ENCODE data around the gene LHFPL6. TPM values are rescaled to one million over a fixed set of nuclear protein-coding genes. Genes with fewer than 3 reads are reported as not detected.

Gene LHFPL6
- total and polyA plus RNA-seq, 2 experiments from 2014 or later = 91.2 to 111 TPM

GRCh38 chr13:39418424-39418823 is 184.6 kb downstream of the LHFPL6 start:
- Histone ChIP-seq H3K36me3 (ENCODE audit: low read depth) (no peaks in the 10 kb centered on the region), H3K9me2 (ENCODE audit: insufficient read depth) (no peaks in the 10 kb centered on the region), H3K4me3 (no peak overlapping the region), H2AFZ (no peak overlapping the region), H3K4me2 (ENCODE audit: unreplicated experiment) (no peak overlapping the region), H4K20me1 (ENCODE audit: insufficient read depth) (no peaks in the 10 kb centered on the region), H3K79me2 (ENCODE audit: insufficient read depth) (no peaks in the 10 kb centered on the region), H3K4me1 (ENCODE audit: insufficient read depth) (peaks cover 12% of the 10 kb centered on the region), H3K9me3 (ENCODE audit: low read depth) (no peaks in the 10 kb centered on the region), H3F3A (ENCODE audit: insufficient read depth) (peaks cover 11% of the 10 kb centered on the region; the same call in 1 of the 2 replicates), H3K27ac (no peak overlapping the region), H3K27me3 (replicated peaks; ENCODE audit: insufficient read depth) (no peaks in the 10 kb centered on the region), H3K9ac (no peak overlapping the region)
- in situ Hi-C loops (cut with MboI) = no loop called here
- DNase-seq = no peak
- WGBS, 2 experiments (ENCODE audit: low coverage in 1 of 2, low lambda C conversion rate in 2 of 2, missing lambda C conversion rate in 2 of 2) = 94 to 96% methylated on average over 3 of the region's 3 CpGs
- TF ChIP-seq EZH2 (IDR thresholded peaks at IDR 0.05; ENCODE audit: insufficient read depth, poor library complexity, severe bottlenecking) = no peak
- TF ChIP-seq EZH2phosphoT487 (IDR thresholded peaks at IDR 0.05; ENCODE audit: insufficient read depth, low read depth) = no peak

DNA sequence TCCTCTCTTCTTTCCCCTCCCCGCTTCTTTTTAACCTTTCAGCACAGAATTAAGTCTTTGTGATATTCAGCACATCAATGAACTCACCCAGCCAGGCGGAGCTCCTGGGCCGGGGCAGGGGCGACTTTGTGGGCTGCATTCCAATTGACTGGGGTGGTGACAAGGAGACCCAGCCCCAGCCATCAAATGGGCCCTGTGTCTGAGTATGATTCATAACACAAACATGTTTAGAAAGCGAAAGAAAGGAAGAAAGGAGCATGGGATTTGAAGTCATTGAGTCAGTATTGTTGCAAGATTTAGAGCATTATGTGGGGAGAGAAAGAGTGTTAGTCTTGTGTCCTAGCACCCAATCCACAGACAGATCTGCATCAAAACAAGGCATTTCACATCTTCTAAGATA is 185.3 kb downstream of the LHFPL6 start:
- Histone ChIP-seq H3F3A (ENCODE audit: insufficient read depth) (peaks cover 11% of the 10 kb centered on the region; the same call in 1 of the 2 replicates), H3K4me2 (ENCODE audit: unreplicated experiment) (peak overlapping the region; percentile 48), H2AFZ (peak overlapping the region; percentile 19), H3K9me2 (ENCODE audit: insufficient read depth) (no peaks in the 10 kb centered on the region), H4K20me1 (ENCODE audit: insufficient read depth) (no peaks in the 10 kb centered on the region), H3K36me3 (ENCODE audit: low read depth) (no peaks in the 10 kb centered on the region), H3K4me3 (peak overlapping the region; percentile 47), H3K79me2 (ENCODE audit: insufficient read depth) (no peaks in the 10 kb centered on the region), H3K9ac (no peak overlapping the region), H3K27ac (0 out of 2 replicates have a peak overlapping the region, but pooled peaks have one; percentile 9), H3K27me3 (replicated peaks; ENCODE audit: insufficient read depth) (no peaks in the 10 kb centered on the region), H3K9me3 (ENCODE audit: low read depth) (no peaks in the 10 kb centered on the region), H3K4me1 (ENCODE audit: insufficient read depth) (peaks cover 12% of the 10 kb centered on the region)
- in situ Hi-C loops (cut with MboI) = no loop called here
- 34 to 40% methylated on average over 5 of the region's 5 CpGs for WGBS, 2 experiments (ENCODE audit: low coverage in 1 of 2, low lambda C conversion rate in 2 of 2, missing lambda C conversion rate in 2 of 2)
- no peak for TF ChIP-seq EZH2phosphoT487 (IDR thresholded peaks at IDR 0.05; ENCODE audit: insufficient read depth, low read depth)
- TF ChIP-seq EZH2 (IDR thresholded peaks at IDR 0.05; ENCODE audit: insufficient read depth, poor library complexity, severe bottlenecking) = no peak
- DNase-seq = peak; percentile 63

GRCh38 chr13:39417131-39417530 is 185.9 kb downstream of the LHFPL6 start:
- H3K27me3 ChIP-seq (replicated peaks; ENCODE audit: insufficient read depth) = no peaks in the 10 kb centered on the region
- in situ Hi-C loops (cut with MboI) = no loop called here
- H3F3A ChIP-seq (ENCODE audit: insufficient read depth) = peaks cover 11% of the 10 kb centered on the region; the same call in 1 of the 2 replicates
- no peaks in the 10 kb centered on the region for H3K79me2 ChIP-seq (ENCODE audit: insufficient read depth)
- no peak overlapping the region for H3K9ac ChIP-seq
- H3K9me3 ChIP-seq (ENCODE audit: low read depth) = no peaks in the 10 kb centered on the region
- no peaks in the 10 kb centered on the region for H3K36me3 ChIP-seq (ENCODE audit: low read depth)
- peak; percentile 22 for DNase-seq
- TF ChIP-seq EZH2 (IDR thresholded peaks at IDR 0.05; ENCODE audit: insufficient read depth, poor library complexity, severe bottlenecking) (no peak), EZH2phosphoT487 (IDR thresholded peaks at IDR 0.05; ENCODE audit: insufficient read depth, low read depth) (no peak)
- peak overlapping the region; percentile 19 for H2AFZ ChIP-seq
- H3K9me2 ChIP-seq (ENCODE audit: insufficient read depth) = no peaks in the 10 kb centered on the region
- H4K20me1 ChIP-seq (ENCODE audit: insufficient read depth) = no peaks in the 10 kb centered on the region
- H3K4me3 ChIP-seq = peak overlapping the region; percentile 47
- 52 to 60% methylated on average over 5 of the region's 5 CpGs for WGBS, 2 experiments (ENCODE audit: low coverage in 1 of 2, low lambda C conversion rate in 2 of 2, missing lambda C conversion rate in 2 of 2)
- H3K4me2 ChIP-seq (ENCODE audit: unreplicated experiment) = no peak overlapping the region
- 0 out of 2 replicates have a peak overlapping the region, but pooled peaks have one; percentile 9 for H3K27ac ChIP-seq
- H3K4me1 ChIP-seq (ENCODE audit: insufficient read depth) = peaks cover 12% of the 10 kb centered on the region

DNA sequence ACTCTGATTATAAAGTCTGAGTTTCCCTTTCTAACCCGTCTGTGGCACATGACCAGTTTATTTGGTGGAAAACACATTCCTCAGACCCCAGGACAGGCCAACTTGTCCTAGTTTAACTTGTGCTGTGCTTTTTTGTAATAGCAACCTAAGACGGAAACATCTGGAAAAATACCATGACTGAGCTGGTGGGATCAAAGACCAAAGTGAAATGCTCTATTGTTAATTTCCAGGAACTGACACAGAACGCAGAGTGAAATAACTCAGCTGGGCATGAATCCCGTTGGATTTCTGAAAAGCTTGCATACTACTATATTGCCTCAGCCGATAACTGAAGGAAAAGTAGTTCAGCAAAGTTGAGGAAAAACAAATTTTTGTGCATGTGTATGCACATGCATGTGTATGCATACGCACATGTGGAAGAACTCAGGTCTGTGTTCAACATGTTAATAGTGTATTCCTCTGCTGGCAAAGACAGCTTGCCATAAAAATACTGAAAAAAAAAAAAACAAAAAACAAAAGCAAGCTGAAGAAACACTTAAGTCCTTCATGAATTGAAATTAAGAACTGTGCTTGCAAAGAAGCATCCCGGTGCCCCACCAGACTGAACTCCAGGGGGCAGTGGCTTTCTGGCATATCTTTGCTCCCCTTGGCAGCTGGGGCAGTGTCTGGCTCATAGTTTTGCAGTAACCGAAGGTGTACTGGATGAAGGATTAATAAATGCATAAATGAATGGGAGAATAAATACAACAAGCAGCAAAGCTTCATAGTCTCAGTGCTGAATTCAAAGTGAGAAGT is 187.8 kb downstream of the LHFPL6 start:
- WGBS, 2 experiments (ENCODE audit: low coverage in 1 of 2, low lambda C conversion rate in 2 of 2, missing lambda C conversion rate in 2 of 2) = 27 to 28% methylated on average over 8 of the region's 8 CpGs
- Histone ChIP-seq H3K4me1 (ENCODE audit: insufficient read depth) (peaks cover 23% of the 10 kb centered on the region), H3K27me3 (replicated peaks; ENCODE audit: insufficient read depth) (no peaks in the 10 kb centered on the region), H3F3A (ENCODE audit: insufficient read depth) (peaks cover 22% of the 10 kb centered on the region), H3K4me3 (no peak overlapping the region), H3K9me3 (ENCODE audit: low read depth) (no peaks in the 10 kb centered on the region), H3K9me2 (ENCODE audit: insufficient read depth) (no peaks in the 10 kb centered on the region), H4K20me1 (ENCODE audit: insufficient read depth) (no peaks in the 10 kb centered on the region), H3K36me3 (ENCODE audit: low read depth) (no peaks in the 10 kb centered on the region), H3K4me2 (ENCODE audit: unreplicated experiment) (no peak overlapping the region), H3K79me2 (ENCODE audit: insufficient read depth) (no peaks in the 10 kb centered on the region), H3K9ac (no peak overlapping the region), H3K27ac (no peak overlapping the region), H2AFZ (no peak overlapping the region)
- peak; percentile 68 for DNase-seq
- in situ Hi-C loops (cut with MboI) = no loop called here
- TF ChIP-seq EZH2phosphoT487 (IDR thresholded peaks at IDR 0.05; ENCODE audit: insufficient read depth, low read depth) (no peak), EZH2 (IDR thresholded peaks at IDR 0.05; ENCODE audit: insufficient read depth, poor library complexity, severe bottlenecking) (no peak)

Data from GM23248 (cell line).